ENCODE measurements around the gene LYRM2. TPM values are rescaled to one million over a fixed set of nuclear protein-coding genes. Genes with fewer than 3 reads are reported as not detected.

The LYRM2 gene
- total RNA-seq, 1 donor from 2014 or later: 30.2 TPM

DNA sequence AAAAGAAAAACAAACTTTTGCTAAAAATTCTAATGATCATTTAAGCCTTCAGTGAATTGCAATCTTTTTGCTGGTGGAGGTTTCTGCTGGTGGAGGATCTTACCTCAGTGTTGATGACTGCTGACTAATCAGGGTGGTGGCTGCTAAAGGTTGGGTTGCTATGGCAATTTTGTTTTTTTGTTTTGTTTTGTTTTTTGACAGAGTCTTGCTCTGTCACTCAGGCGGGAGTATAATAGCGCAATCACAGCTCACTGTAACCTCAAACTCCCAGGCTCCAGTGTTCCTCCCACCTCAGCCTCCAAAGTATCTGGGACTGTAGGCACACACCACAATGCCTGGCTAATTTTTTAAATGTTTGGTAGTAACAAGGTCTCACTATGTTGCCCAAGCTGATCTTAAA is 110.9 kb downstream of the LYRM2 start:
- no peak overlapping the region for H3K27ac Mint-ChIP-seq (ENCODE audit: unreplicated experiment)
- H3K4me3 Mint-ChIP-seq (ENCODE audit: unreplicated experiment): no peak overlapping the region
- H3K9me3 Mint-ChIP-seq (ENCODE audit: unreplicated experiment): no peaks in the 10 kb centered on the region
- DNase-seq: no peak
- H3K27me3 Mint-ChIP-seq (ENCODE audit: unreplicated experiment): peaks cover 2% of the 10 kb centered on the region
- peaks cover 3% of the 10 kb centered on the region for H3K4me1 Mint-ChIP-seq (ENCODE audit: low read depth, unreplicated experiment)
- TF ChIP-seq, protein P1, sequence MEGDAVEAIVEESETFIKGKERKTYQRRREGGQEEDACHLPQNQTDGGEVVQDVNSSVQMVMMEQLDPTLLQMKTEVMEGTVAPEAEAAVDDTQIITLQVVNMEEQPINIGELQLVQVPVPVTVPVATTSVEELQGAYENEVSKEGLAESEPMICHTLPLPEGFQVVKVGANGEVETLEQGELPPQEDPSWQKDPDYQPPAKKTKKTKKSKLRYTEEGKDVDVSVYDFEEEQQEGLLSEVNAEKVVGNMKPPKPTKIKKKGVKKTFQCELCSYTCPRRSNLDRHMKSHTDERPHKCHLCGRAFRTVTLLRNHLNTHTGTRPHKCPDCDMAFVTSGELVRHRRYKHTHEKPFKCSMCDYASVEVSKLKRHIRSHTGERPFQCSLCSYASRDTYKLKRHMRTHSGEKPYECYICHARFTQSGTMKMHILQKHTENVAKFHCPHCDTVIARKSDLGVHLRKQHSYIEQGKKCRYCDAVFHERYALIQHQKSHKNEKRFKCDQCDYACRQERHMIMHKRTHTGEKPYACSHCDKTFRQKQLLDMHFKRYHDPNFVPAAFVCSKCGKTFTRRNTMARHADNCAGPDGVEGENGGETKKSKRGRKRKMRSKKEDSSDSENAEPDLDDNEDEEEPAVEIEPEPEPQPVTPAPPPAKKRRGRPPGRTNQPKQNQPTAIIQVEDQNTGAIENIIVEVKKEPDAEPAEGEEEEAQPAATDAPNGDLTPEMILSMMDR (IDR thresholded peaks at IDR 0.05; ENCODE audit: partially characterized antibody, unreplicated experiment): no peak
- peaks cover 6% of the 10 kb centered on the region for H3K36me3 Mint-ChIP-seq (ENCODE audit: unreplicated experiment)

DNA sequence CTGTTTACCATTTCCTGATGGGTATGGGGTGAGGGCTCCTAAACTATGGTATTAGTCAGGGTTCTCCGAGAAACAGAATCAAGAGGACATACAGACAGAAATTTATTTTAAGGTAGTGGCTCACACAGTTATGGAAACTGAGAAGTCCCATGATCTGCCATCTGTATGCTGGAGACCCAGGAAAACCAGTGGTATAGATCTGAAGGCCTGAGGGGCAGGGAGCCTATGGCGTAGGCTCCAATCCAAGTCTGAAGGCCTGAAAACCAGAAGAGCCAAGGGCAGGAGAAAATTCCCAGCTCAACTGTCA is 112.0 kb downstream of the LYRM2 start:
- DNase-seq: no peak
- TF ChIP-seq, protein P1 (IDR thresholded peaks at IDR 0.05; ENCODE audit: partially characterized antibody, unreplicated experiment): no peak
- Mint-ChIP-seq H3K9me3 (ENCODE audit: unreplicated experiment) (no peaks in the 10 kb centered on the region), H3K36me3 (ENCODE audit: unreplicated experiment) (peaks cover 2% of the 10 kb centered on the region), H3K27me3 (ENCODE audit: unreplicated experiment) (peaks cover under 1% of the 10 kb centered on the region), H3K4me1 (ENCODE audit: low read depth, unreplicated experiment) (peaks cover 3% of the 10 kb centered on the region), H3K4me3 (ENCODE audit: unreplicated experiment) (no peak overlapping the region), H3K27ac (ENCODE audit: unreplicated experiment) (no peak overlapping the region)

DNA sequence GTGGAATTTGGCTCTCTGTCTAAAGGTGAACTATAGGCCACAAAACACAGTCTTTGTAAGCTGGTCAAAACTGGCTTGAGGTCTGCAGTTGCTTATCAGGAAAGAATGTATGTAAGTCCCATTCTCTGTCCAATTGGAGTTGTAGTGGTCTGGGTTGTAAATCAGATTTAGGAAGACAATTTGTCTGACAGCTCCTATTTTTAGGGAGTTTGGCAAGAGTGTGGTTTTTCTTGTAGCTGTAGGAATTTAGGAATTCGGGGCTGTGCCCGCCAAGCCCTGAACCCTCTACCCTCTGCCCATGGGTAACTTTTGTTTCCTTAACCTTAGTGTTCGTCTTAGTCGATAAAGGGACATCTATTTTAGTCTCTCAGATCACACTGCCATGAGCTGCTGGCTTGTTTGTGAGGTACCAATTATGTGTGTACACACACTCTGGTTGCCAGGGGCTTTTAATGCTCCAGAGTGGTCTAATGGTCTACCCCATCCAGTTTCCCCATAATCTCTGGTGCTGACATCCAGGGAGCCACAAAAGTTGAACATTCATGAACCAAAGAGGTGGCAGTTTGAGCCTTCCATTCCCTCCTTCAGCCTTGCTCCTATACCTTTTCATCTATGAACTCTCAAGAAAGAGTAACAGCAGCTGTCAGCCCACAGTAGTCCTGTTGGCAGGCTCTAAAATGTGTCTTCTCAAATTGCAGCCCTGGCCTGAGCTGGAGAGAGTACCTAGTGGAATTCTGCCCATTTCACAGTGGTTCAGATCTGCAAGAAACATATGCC is 112.6 kb downstream of the LYRM2 start:
- Mint-ChIP-seq H3K27ac (ENCODE audit: unreplicated experiment) (no peak overlapping the region), H3K9me3 (ENCODE audit: unreplicated experiment) (no peaks in the 10 kb centered on the region), H3K36me3 (ENCODE audit: unreplicated experiment) (no peaks in the 10 kb centered on the region), H3K27me3 (ENCODE audit: unreplicated experiment) (no peaks in the 10 kb centered on the region), H3K4me1 (ENCODE audit: low read depth, unreplicated experiment) (peaks cover 3% of the 10 kb centered on the region), H3K4me3 (ENCODE audit: unreplicated experiment) (no peak overlapping the region)
- no peak for DNase-seq
- TF ChIP-seq, protein P1 (IDR thresholded peaks at IDR 0.05; ENCODE audit: partially characterized antibody, unreplicated experiment): no peak

DNA sequence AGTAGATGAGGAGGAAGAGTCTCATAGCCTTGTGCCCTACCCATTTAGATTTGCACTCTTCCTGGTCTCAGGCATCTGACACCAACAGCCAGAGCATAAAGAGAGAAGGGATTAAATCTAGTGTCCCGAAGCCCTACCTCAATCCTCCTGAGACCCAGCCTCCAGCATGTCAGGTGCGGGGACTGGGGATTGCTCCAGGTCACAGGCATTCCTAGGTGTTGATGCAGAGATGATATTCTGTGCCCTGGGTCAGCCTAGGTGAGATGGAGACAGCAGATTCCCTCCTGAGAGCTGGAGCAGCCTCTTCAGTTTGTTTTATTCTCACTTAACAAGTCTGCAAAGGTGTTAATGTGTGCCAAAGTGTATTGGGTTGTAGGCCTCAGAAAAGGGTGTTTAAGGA is 115.8 kb downstream of the LYRM2 start:
- Mint-ChIP-seq H3K9me3 (ENCODE audit: unreplicated experiment) (no peaks in the 10 kb centered on the region), H3K4me3 (ENCODE audit: unreplicated experiment) (no peak overlapping the region), H3K27me3 (ENCODE audit: unreplicated experiment) (no peaks in the 10 kb centered on the region), H3K4me1 (ENCODE audit: low read depth, unreplicated experiment) (no peaks in the 10 kb centered on the region), H3K27ac (ENCODE audit: unreplicated experiment) (no peak overlapping the region), H3K36me3 (ENCODE audit: unreplicated experiment) (no peaks in the 10 kb centered on the region)
- DNase-seq: no peak
- TF ChIP-seq, protein P1 (IDR thresholded peaks at IDR 0.05; ENCODE audit: partially characterized antibody, unreplicated experiment): no peak

DNA sequence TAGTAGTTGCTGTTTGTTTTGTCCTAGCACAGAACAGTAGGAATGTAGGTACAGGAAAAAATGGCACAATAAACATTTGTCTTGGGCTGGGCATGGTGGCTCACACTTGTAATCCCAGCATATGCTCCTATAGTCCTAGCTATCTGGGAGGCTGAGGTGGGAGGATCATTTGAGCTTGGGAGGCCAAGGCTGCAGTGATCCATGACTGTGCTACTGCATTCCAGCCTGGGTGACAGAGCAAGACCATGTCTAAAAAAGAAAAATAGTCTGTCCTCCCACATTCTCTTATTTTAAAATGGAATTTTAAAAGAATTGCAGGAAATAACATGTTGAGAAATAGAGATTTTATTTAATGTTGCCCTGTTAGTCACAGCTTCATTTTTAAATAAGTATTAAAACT is 117.8 kb downstream of the LYRM2 start:
- H3K27ac Mint-ChIP-seq (ENCODE audit: unreplicated experiment): no peak overlapping the region
- H3K4me3 Mint-ChIP-seq (ENCODE audit: unreplicated experiment): no peak overlapping the region
- H3K36me3 Mint-ChIP-seq (ENCODE audit: unreplicated experiment): no peaks in the 10 kb centered on the region
- peaks cover 2% of the 10 kb centered on the region for H3K27me3 Mint-ChIP-seq (ENCODE audit: unreplicated experiment)
- no peaks in the 10 kb centered on the region for H3K9me3 Mint-ChIP-seq (ENCODE audit: unreplicated experiment)
- DNase-seq: no peak
- TF ChIP-seq, protein P1 (IDR thresholded peaks at IDR 0.05; ENCODE audit: partially characterized antibody, unreplicated experiment): no peak
- no peaks in the 10 kb centered on the region for H3K4me1 Mint-ChIP-seq (ENCODE audit: low read depth, unreplicated experiment)
